Neural progenitor cell (in vitro differentiated cells): Measurements from ENCODE around the gene SLBP. TPM values are rescaled to one million over a fixed set of nuclear protein-coding genes. Genes with fewer than 3 reads are reported as not detected.
"Not testable (repeated sequence)": the region's sequence is repeated elsewhere in the genome, so short reads cannot be mapped to it uniquely, and the experiment has no call there.

Experiments used
- DNase-seq: peaks from one replicate; pipeline ENCODE4 v3.0.0-alpha.2; 2016; ENCODE audit warnings: low spot score
- H2AFZ ChIP-seq: fragments of 200-600 bp; sonication (generic); replicated peaks from 2 replicates; pipeline ENCODE4 v1.6.1; 2016; ENCODE audit warnings: antibody characterized with exemption
- H3F3A ChIP-seq: fragments of 200-600 bp; sonication (generic); 2 replicates; pipeline ENCODE4 v1.6.1; 2016; ENCODE audit warnings: antibody characterized with exemption, low read depth
- H3K27ac ChIP-seq: fragments of 200-600 bp; sonication (generic); 2 replicates; pipeline ENCODE4 v1.5.1; 2016; ENCODE audit warnings: mild to moderate bottlenecking
- H3K27me3 ChIP-seq: fragments of 200-600 bp; sonication (generic); 2 replicates; pipeline ENCODE4 v1.6.1; 2016; ENCODE audit warnings: mild to moderate bottlenecking, moderate library complexity
- H3K36me3 ChIP-seq: fragments of 200-600 bp; sonication (generic); 2 replicates; pipeline ENCODE4 v1.5.1; 2016
- H3K4me1 ChIP-seq: fragments of 200-600 bp; sonication (generic); 2 replicates; pipeline ENCODE4 v1.6.1; 2016; ENCODE audit warnings: mixed run types
- H3K4me2 ChIP-seq: fragments of 200-600 bp; sonication (generic); 2 replicates; pipeline ENCODE4 v1.6.1; 2016
- H3K4me3 ChIP-seq: fragments of 200-600 bp; sonication (generic); 2 replicates; pipeline ENCODE4 v1.5.1; 2016
- H3K79me2 ChIP-seq: fragments of 200-600 bp; sonication (generic); 2 replicates; pipeline ENCODE4 v1.6.1; 2016; ENCODE audit warnings: low read depth
- H3K9ac ChIP-seq: fragments of 200-600 bp; sonication (generic); 2 replicates; pipeline ENCODE4 v1.6.1; 2016
- H3K9me3 ChIP-seq: fragments of 200-600 bp; sonication (generic); 2 replicates; pipeline ENCODE4 v1.5.1; 2016; ENCODE audit warnings: low read depth
- H4K20me1 ChIP-seq: fragments of 200-600 bp; sonication (generic); 2 replicates; pipeline ENCODE4 v1.6.1; 2016; ENCODE audit warnings: low read depth
- H3K27ac Mint-ChIP-seq: 3 replicates; pipeline ENCODE4 v1.8.0; 2021; ENCODE audit warnings: mixed read lengths
- H3K27me3 Mint-ChIP-seq: 2 replicates; pipeline ENCODE4 v1.8.0; 2022; ENCODE audit warnings: low read depth, mild to moderate bottlenecking, inconsistent platforms, moderate library complexity, mixed read lengths; ENCODE audit not compliant: insufficient read depth
- H3K36me3 Mint-ChIP-seq: 3 replicates; pipeline ENCODE4 v1.8.0; 2021; ENCODE audit warnings: mixed read lengths
- H3K4me1 Mint-ChIP-seq: 3 replicates; pipeline ENCODE4 v1.8.0; 2021; ENCODE audit warnings: mixed read lengths
- H3K4me3 Mint-ChIP-seq: 3 replicates; pipeline ENCODE4 v1.8.0; 2021; ENCODE audit warnings: mild to moderate bottlenecking, moderate library complexity, mixed read lengths
- H3K9me3 Mint-ChIP-seq: 3 replicates; pipeline ENCODE4 v1.8.0; 2020; ENCODE audit warnings: mixed read lengths
- CTCF ChIP-seq: fragments of 200-600 bp; sonication (generic); IDR thresholded peaks from 2 replicates; pipeline ENCODE4 v1.5.1; 2017; ENCODE audit warnings: antibody characterized with exemption, mild to moderate bottlenecking
- EZH2 ChIP-seq: fragments of 200-600 bp; sonication (generic); IDR thresholded peaks from 2 replicates; pipeline ENCODE4 v1.6.1; 2017; ENCODE audit warnings: antibody characterized with exemption, mild to moderate bottlenecking, moderate library complexity
- EZH2phosphoT487 ChIP-seq: fragments of 200-600 bp; sonication (generic); IDR thresholded peaks from 2 replicates; pipeline ENCODE4 v1.6.1; 2017; ENCODE audit warnings: antibody characterized with exemption
- total RNA-seq: library from RNA; depleted of rRNA; stranded (reverse); fragments of >200 nt; gene quantifications from 2 replicates; pipeline ENCODE4 v1.2.3, GENCODE V29; 2015; ENCODE audit warnings: low replicate concordance

Gene SLBP
- total RNA-seq, 1 donor from 2014 or later = 119 TPM

- Mint-ChIP-seq H3K4me3 (no peak overlapping the region), H3K27me3 (peaks cover 2% of the 10 kb centered on the region), H3K36me3 (peaks cover 41% of the 10 kb centered on the region), H3K4me1 (peaks cover 14% of the 10 kb centered on the region), H3K9me3 (no peaks in the 10 kb centered on the region), H3K27ac (no peak overlapping the region)
- Histone ChIP-seq H3K79me2 (peaks cover 90% of the 10 kb centered on the region), H3K4me2 (no peak overlapping the region), H3K4me1 (peaks cover 1% of the 10 kb centered on the region), H4K20me1 (peaks cover 72% of the 10 kb centered on the region), H2AFZ (no peak overlapping the region), H3K27me3 (no peaks in the 10 kb centered on the region), H3K9me3 (no peaks in the 10 kb centered on the region), H3K9ac (no peak overlapping the region), H3K36me3 (peaks cover 7% of the 10 kb centered on the region), H3K4me3 (no peak overlapping the region), H3F3A (peaks cover 3% of the 10 kb centered on the region), H3K27ac (no peak overlapping the region)
- no peak for TF ChIP-seq CTCF
- TF ChIP-seq EZH2 = no peak
- no peak for TF ChIP-seq EZH2phosphoT487
- DNase-seq = no peak
Observed at GRCh38 chr4:1705732-1706131, 6.4 kb downstream of the SLBP start.

GRCh38 chr4:1703867-1704266 lies 8.3 kb downstream of the SLBP start:
- no peaks in the 10 kb centered on the region for H3K9me3 Mint-ChIP-seq
- no peaks in the 10 kb centered on the region for H3K27me3 ChIP-seq
- no peak overlapping the region for H2AFZ ChIP-seq
- H3K4me1 ChIP-seq = no peaks in the 10 kb centered on the region
- H3K9me3 ChIP-seq = no peaks in the 10 kb centered on the region
- H3K36me3 ChIP-seq = peaks cover 7% of the 10 kb centered on the region
- no peak overlapping the region for H3K4me2 ChIP-seq
- H3K79me2 ChIP-seq = peaks cover 71% of the 10 kb centered on the region
- no peak overlapping the region for H3K4me3 Mint-ChIP-seq
- no peak overlapping the region for H3K4me3 ChIP-seq
- peaks cover 2% of the 10 kb centered on the region for H3K27me3 Mint-ChIP-seq
- H3F3A ChIP-seq = no peaks in the 10 kb centered on the region
- H3K9ac ChIP-seq = no peak overlapping the region
- H3K36me3 Mint-ChIP-seq = peaks cover 43% of the 10 kb centered on the region
- no peak for DNase-seq
- peaks cover 3% of the 10 kb centered on the region for H3K4me1 Mint-ChIP-seq
- H3K27ac Mint-ChIP-seq = no peak overlapping the region
- peaks cover 70% of the 10 kb centered on the region for H4K20me1 ChIP-seq
- TF ChIP-seq EZH2 (no peak), CTCF (no peak), EZH2phosphoT487 (no peak)
- H3K27ac ChIP-seq = no peak overlapping the region

- H3K36me3 Mint-ChIP-seq = peaks cover 34% of the 10 kb centered on the region
- not testable (repeated sequence) for H3K4me2 ChIP-seq
Observed at GRCh38 chr4:1701671-1702070, 10.4 kb downstream of the SLBP start.

GRCh38 chr4:1695913-1696312 lies 16.2 kb downstream of the SLBP start:
- H3K79me2 ChIP-seq = no peaks in the 10 kb centered on the region
- H3F3A ChIP-seq = peaks cover 28% of the 10 kb centered on the region
- TF ChIP-seq CTCF = no peak
- TF ChIP-seq EZH2phosphoT487 = no peak
- no peak for TF ChIP-seq EZH2
- Mint-ChIP-seq H3K4me1 (no peaks in the 10 kb centered on the region), H3K36me3 (peaks cover 16% of the 10 kb centered on the region), H3K27me3 (no peaks in the 10 kb centered on the region), H3K9me3 (no peaks in the 10 kb centered on the region), H3K4me3 (peak overlapping the region; percentile 3), H3K27ac (no peak overlapping the region)
- H3K27me3 ChIP-seq = no peaks in the 10 kb centered on the region
- no peak overlapping the region for H3K4me2 ChIP-seq
- H3K4me3 ChIP-seq = no peak overlapping the region
- DNase-seq = no peak
- H3K4me1 ChIP-seq = no peaks in the 10 kb centered on the region
- no peak overlapping the region for H3K9ac ChIP-seq
- no peaks in the 10 kb centered on the region for H3K9me3 ChIP-seq
- peaks cover 8% of the 10 kb centered on the region for H3K36me3 ChIP-seq
- peaks cover 30% of the 10 kb centered on the region for H4K20me1 ChIP-seq
- no peak overlapping the region for H2AFZ ChIP-seq
- H3K27ac ChIP-seq = no peak overlapping the region

More at GRCh38 chr4:1701671-1702070, 10.4 kb downstream of the SLBP start:
- not testable (repeated sequence) for H3K9me3 ChIP-seq, H3K27me3 ChIP-seq, H3K9ac ChIP-seq, H3K27ac Mint-ChIP-seq, H3K4me3 Mint-ChIP-seq, DNase-seq, H3K4me3 ChIP-seq, H3K27ac ChIP-seq, H3K4me1 Mint-ChIP-seq, H3K27me3 Mint-ChIP-seq, H3K36me3 ChIP-seq, H3F3A ChIP-seq, H3K9me3 Mint-ChIP-seq, H3K4me1 ChIP-seq, H2AFZ ChIP-seq
- Histone ChIP-seq H4K20me1 (peaks cover 55% of the 10 kb centered on the region), H3K79me2 (peaks cover 55% of the 10 kb centered on the region)
